Measurements from ENCODE around the gene GIGYF1. TPM values are rescaled to one million over a fixed set of nuclear protein-coding genes. Genes with fewer than 3 reads are reported as not detected.

GIGYF1 gene
- total and polyA plus RNA-seq, 2 of the 8 experiments (the other 6 are each of a cell fraction or from before 2014, with no cell fraction given), result 24.1 to 99.3 TPM

DNA sequence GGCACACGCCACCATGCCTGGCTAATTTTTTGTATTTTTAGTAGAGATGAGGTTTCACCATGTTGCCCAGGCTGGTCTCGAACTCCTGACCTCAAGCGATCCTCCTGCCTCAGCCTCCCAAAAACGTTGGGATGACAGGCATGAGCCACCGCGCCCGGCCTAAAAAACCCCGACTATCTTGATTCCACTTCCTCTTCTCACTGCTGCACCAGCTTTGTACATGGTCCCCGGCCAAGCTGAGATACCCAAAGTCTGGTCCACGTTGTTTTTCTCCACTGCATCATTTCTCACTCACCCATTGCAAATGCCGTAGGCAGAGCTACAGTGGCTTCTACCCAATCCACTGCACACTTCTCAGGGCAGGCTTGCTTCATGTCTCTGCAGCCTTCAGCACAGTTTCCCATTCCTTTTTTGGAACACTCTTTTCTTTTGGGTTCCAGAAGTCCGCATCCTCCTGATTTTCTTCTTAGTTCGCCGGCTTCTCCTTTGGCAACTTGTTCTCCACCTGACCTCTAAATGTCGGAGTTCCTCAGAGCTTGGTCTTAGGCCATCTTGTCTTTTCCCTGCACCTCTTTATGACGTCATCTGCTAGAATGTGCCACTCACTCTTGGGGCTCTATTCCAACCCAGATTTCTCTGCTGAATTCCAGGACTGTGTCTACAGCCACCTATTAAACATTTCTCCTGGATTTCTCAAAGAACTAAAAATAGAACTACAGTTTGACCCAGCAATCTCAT, 26.6 kb downstream of the GIGYF1 start:
- no peak overlapping the region for H2AFZ ChIP-seq (ENCODE audit: low read length)
- H2BK20ac ChIP-seq (ENCODE audit: low read length), result no peak overlapping the region
- no peak for TF ChIP-seq NANOG (IDR thresholded peaks at IDR 0.05; ENCODE audit: insufficient read depth, low read depth, low read length, poor library complexity, severe bottlenecking)
- TF ChIP-seq BRCA1 (IDR thresholded peaks at IDR 0.05; ENCODE audit: low read depth, low read length), result no peak
- TF ChIP-seq GABPA (IDR thresholded peaks at IDR 0.05; ENCODE audit: borderline replicate concordance, insufficient read depth, low read length), result no peak
- TF ChIP-seq SUZ12 (IDR thresholded peaks at IDR 0.05; ENCODE audit: low read length), result no peak
- CTCF ChIA-PET (ENCODE audit: partially characterized antibody), result interaction anchor here (1.0 to 6.2 kb wide), 8 partner anchors 27 to 132 kb away, joined by 3 to 28 read pairs (median 4); partner anchors contain the start of genes POP7 and TFR2
- no peak overlapping the region for H3K18ac ChIP-seq (ENCODE audit: extremely low read depth, low read length)
- no peak overlapping the region for H2BK12ac ChIP-seq (ENCODE audit: low read depth, low read length)
- no peak overlapping the region for H3K4me3 ChIP-seq (ENCODE audit: extremely low read depth in 1 of 4, insufficient read depth in 2 of 4, low read depth in 3 of 4, low read length in 4 of 4)
- no peak overlapping the region for H4K91ac ChIP-seq (replicated peaks; ENCODE audit: insufficient read length, low read length)
- H3K9me3 ChIP-seq (ENCODE audit: insufficient read depth in 2 of 2, low read depth in 1 of 2, low read length in 1 of 2), result no peaks in the 10 kb centered on the region
- H3K4me2 ChIP-seq (ENCODE audit: insufficient read depth in 1 of 2, low read depth in 2 of 2, low read length in 2 of 2), result no peak overlapping the region
- DNase-seq (ENCODE audit: low read depth in 1 of 2, low spot score in 2 of 2) (no peak), FAIRE-seq (no peak)
- POLR2A ChIA-PET (ENCODE audit: partially characterized antibody), result interaction anchor here (0.6 to 1.4 kb wide), 4 partner anchors 12 to 81 kb away, joined by 3 to 4 read pairs (median 3); partner anchors contain the start of genes FBXO24 and LRCH4
- H4K5ac ChIP-seq (ENCODE audit: insufficient read length, low read depth, low read length), result no peak overlapping the region
- H3K27me3 ChIP-seq (replicated peaks in 1 of 4; ENCODE audit: control insufficient read depth in 3 of 4, extremely low read depth in 1 of 4, insufficient read depth in 3 of 4, low read length in 3 of 4), result peaks cover 0 to 5% (median 4%) of the 10 kb centered on the region in 4 experiments; a peak in 4 of 7 replicates
- H3K79me1 ChIP-seq (ENCODE audit: low read depth, low read length), result no peaks in the 10 kb centered on the region
- no peak overlapping the region for H3K9ac ChIP-seq (replicated peaks in 1 of 4; ENCODE audit: extremely low read depth in 1 of 4, low read depth in 3 of 4, low read length in 3 of 4)
- no peaks in the 10 kb centered on the region for H3K36me3 ChIP-seq (ENCODE audit: control insufficient read depth in 2 of 4, insufficient read depth in 4 of 4, low read length in 3 of 4)
- H4K20me1 ChIP-seq (replicated peaks in 1 of 2; ENCODE audit: control insufficient read depth in 1 of 2, insufficient read depth in 2 of 2, low read length in 2 of 2), result no peaks in the 10 kb centered on the region
- H3K14ac ChIP-seq (ENCODE audit: insufficient read length), result no peak overlapping the region
- no peak overlapping the region for H3K27ac ChIP-seq (ENCODE audit: low read depth, low read length)
- no peaks in the 10 kb centered on the region for H3K23me2 ChIP-seq (ENCODE audit: low read depth, low read length)
- H3K79me2 ChIP-seq (ENCODE audit: control insufficient read depth in 1 of 2, insufficient read depth in 2 of 2, low read length in 2 of 2), result no peaks in the 10 kb centered on the region
- H2BK5ac ChIP-seq (ENCODE audit: low read depth, low read length), result no peak overlapping the region
- no peak overlapping the region for H3K56ac ChIP-seq (replicated peaks; ENCODE audit: insufficient read length, low read depth, low read length)
- no peak overlapping the region for H3K23ac ChIP-seq (ENCODE audit: insufficient read length)
- H4K8ac ChIP-seq (ENCODE audit: extremely low read depth, insufficient read depth, low read length), result no peak overlapping the region
- H3K4me1 ChIP-seq (replicated peaks in 1 of 4; ENCODE audit: control insufficient read depth in 3 of 4, insufficient read depth in 4 of 4, low read length in 3 of 4), result no peaks in the 10 kb centered on the region
- no peak overlapping the region for H2BK120ac ChIP-seq (replicated peaks; ENCODE audit: low read depth, low read length)
- H2BK15ac ChIP-seq (ENCODE audit: low read length), result no peak overlapping the region
- WGBS, 2 experiments (ENCODE audit: extremely low coverage in 1 of 2, insufficient coverage in 1 of 2, insufficient read length in 1 of 2, insufficient replicate concordance in 2 of 2, low coverage in 1 of 2, low lambda C conversion rate in 2 of 2, missing lambda C conversion rate in 1 of 2), result 86% methylated on average over 16 of the region's 16 CpGs; no CpG with 5 or more reads in 1 of the 2 experiments
- H3K4ac ChIP-seq (replicated peaks; ENCODE audit: insufficient read length, low read depth, low read length), result no peak overlapping the region
- H2AK5ac ChIP-seq (ENCODE audit: low read depth, low read length), result no peak overlapping the region

All from H1 (cell line).